Measurements from ENCODE around the gene TMEM151B. TPM values are rescaled to one million over a fixed set of nuclear protein-coding genes. Genes with fewer than 3 reads are reported as not detected.
A peak's percentile ranks its signal among the peaks of the same experiment; 100 is the strongest.

TMEM151B gene
- total RNA-seq, 4 donors from 2014 or later, result 0.27 to 0.69 TPM; not detected in 2

DNA sequence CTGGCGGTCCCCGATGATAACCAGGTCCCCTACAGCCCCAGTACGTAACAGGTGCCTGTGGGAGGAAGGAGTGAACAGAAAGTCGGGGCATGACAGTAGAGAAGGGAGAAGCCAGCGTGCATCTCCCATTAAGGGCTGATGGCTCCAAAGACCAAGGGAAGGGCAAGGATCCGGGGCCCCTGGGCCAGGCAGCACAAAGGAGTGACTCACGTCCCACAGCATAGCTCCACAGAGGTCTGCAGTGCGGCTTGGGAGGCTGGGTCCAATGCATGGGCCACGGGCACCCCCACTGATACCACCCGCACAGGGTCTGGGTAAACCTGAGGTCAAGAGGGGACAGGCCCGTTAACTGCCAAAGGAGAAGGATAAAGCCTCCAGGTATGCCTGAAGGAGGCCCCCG, 32.6 kb downstream of the TMEM151B start:
- WGBS, 2 donors (ENCODE audit: low coverage in 1 of 2), result 72 to 100% methylated on average over 1 to 2 of the region's 12 CpGs
- Histone ChIP-seq H3K4me1 (peaks cover 0 to 5% (median 2%) of the 10 kb centered on the region in 3 donors), H3K27ac (no peak overlapping the region), H3K36me3 (peaks cover 0 to 79% of the 10 kb centered on the region in 2 donors), H3K27me3 (peaks cover 4% of the 10 kb centered on the region), H3K4me3 (no peak overlapping the region), H3K9me3 (no peaks in the 10 kb centered on the region)
- TF ChIP-seq POLR2AphosphoS5 (IDR thresholded peaks at IDR 0.05) (no peak), EP300 (IDR thresholded peaks at IDR 0.05) (no peak), POLR2A (IDR thresholded peaks at IDR 0.05) (no peak)
- TF ChIP-seq, protein P1, sequence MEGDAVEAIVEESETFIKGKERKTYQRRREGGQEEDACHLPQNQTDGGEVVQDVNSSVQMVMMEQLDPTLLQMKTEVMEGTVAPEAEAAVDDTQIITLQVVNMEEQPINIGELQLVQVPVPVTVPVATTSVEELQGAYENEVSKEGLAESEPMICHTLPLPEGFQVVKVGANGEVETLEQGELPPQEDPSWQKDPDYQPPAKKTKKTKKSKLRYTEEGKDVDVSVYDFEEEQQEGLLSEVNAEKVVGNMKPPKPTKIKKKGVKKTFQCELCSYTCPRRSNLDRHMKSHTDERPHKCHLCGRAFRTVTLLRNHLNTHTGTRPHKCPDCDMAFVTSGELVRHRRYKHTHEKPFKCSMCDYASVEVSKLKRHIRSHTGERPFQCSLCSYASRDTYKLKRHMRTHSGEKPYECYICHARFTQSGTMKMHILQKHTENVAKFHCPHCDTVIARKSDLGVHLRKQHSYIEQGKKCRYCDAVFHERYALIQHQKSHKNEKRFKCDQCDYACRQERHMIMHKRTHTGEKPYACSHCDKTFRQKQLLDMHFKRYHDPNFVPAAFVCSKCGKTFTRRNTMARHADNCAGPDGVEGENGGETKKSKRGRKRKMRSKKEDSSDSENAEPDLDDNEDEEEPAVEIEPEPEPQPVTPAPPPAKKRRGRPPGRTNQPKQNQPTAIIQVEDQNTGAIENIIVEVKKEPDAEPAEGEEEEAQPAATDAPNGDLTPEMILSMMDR (IDR thresholded peaks at IDR 0.05), result no peak
- no peak for ATAC-seq

DNA sequence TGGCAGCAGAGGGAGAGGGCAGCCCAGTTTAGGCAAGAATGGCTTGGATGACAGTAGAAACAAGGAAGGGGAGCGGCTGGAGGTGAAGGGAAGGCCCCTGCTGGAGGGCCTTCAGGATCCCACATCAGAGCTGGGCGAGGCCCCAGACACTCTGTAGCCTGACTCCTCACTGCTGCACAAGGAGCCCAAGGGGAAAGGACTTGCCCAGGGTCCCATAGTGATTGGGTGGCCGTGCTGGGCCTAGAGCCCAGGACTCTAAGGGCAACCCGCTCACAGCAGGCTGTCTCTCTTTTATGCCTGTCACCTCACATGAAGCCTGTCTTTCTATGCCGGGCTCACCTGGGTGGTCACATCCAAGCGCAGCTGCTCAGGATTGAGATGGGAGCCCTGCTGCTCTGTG, 33.6 kb downstream of the TMEM151B start:
- Histone ChIP-seq H3K27ac (no peak overlapping the region), H3K27me3 (no peaks in the 10 kb centered on the region), H3K4me3 (no peak overlapping the region), H3K9me3 (no peaks in the 10 kb centered on the region), H3K4me1 (no peaks in the 10 kb centered on the region), H3K36me3 (peaks cover 0 to 88% of the 10 kb centered on the region in 2 donors)
- WGBS, 2 donors (ENCODE audit: low coverage in 1 of 2), result 87% methylated on average over 3 of the region's 6 CpGs; no CpG with 5 or more reads in 1 of the 2 donors
- ATAC-seq, result no peak
- TF ChIP-seq POLR2A (IDR thresholded peaks at IDR 0.05) (no peak), EP300 (IDR thresholded peaks at IDR 0.05) (no peak), POLR2AphosphoS5 (IDR thresholded peaks at IDR 0.05) (no peak)
- TF ChIP-seq, protein P1 (IDR thresholded peaks at IDR 0.05), result no peak

DNA sequence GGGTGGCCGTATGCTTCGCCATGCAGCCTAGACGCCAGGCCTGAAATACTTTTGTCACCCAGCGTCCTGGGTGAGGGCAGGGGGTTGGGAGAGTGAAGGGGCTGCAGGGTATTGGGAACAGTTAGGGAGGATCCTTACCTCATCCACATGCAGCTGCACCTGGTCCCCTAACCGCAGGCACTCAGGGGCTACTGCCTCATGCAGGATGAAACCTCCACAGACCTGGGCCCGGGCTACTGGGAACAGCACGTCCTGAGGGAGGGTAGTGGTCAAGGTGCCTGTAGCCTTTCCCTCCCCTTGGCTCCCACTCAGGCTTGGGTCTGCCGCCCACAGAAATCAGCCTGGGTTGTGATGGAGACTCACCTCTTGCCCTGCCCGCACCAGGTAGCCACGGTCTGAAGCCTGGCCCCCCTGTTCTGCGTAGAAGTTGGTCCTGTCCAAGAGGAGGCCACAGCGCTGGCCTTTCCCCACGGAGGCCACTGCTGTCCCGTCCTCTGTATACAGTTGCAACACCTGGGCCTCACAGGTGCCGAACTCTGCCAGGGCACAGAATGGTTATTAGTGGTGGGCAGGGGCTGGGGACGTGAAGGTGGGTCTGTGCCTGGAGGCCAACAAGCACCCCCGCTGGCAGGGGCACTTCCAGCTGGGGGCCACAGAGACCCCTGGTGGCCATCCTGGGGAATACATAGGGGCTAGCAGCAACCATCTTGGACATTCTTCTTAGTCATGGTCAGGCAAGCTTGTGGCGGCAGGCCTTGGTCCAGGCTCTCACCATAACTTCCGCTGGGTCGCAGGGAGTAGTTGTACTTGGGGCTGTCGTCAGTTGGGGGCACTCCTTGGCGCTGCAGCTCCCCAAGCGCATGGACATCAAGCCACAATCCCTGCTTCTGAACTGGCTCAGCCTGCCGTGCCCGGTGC, 34.3 kb downstream of the TMEM151B start:
- Histone ChIP-seq H3K36me3 (peaks cover 0 to 95% of the 10 kb centered on the region in 2 donors), H3K4me3 (no peak overlapping the region), H3K4me1 (no peaks in the 10 kb centered on the region), H3K9me3 (no peaks in the 10 kb centered on the region), H3K27ac (no peak overlapping the region), H3K27me3 (no peaks in the 10 kb centered on the region)
- no peak for TF ChIP-seq EP300 (IDR thresholded peaks at IDR 0.05)
- TF ChIP-seq, protein P1 (IDR thresholded peaks at IDR 0.05), result peak in 3 of 4 experiments; percentile 59 to 81 (median 64)
- ATAC-seq, result peak; percentile 35
- no CpG with 5 or more reads among the region's 25 CpGs for WGBS, 2 donors (ENCODE audit: low coverage in 1 of 2)

DNA sequence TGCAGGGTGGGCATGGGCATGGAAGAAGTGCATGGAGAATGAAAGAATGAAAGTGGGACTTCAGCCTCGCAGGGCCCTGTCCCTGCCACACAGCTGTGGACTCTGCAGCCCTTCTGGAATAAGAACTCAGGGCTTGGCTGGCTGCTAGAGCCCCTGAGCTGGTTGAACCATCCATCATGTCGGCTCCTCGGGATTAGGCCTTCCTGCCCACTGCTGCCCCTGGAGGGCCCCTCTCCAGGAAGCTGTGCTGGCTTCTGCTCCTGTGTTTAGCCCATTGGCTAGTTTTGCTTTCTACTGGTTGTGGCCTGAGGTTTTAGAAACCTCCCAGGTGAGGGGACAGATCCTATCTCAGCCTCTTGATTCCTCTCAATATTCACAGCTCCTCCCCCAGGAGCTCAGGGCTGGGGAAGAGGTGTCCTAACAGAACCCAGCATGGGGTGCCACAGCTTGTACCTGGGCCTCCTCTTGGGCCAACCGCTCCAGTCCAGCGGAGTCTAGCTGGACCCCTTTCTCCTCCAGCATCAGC, 35.0 kb downstream of the TMEM151B start:
- Histone ChIP-seq H3K27me3 (no peaks in the 10 kb centered on the region), H3K4me3 (no peak overlapping the region), H3K36me3 (peaks cover 0 to 100% of the 10 kb centered on the region in 2 donors), H3K4me1 (no peaks in the 10 kb centered on the region), H3K27ac (no peak overlapping the region), H3K9me3 (no peaks in the 10 kb centered on the region)
- 55 to 90% methylated on average over 2 to 3 of the region's 5 CpGs for WGBS, 2 donors (ENCODE audit: low coverage in 1 of 2)
- no peak for ATAC-seq
- TF ChIP-seq, protein P1 (IDR thresholded peaks at IDR 0.05), result no peak
- TF ChIP-seq POLR2AphosphoS5 (IDR thresholded peaks at IDR 0.05) (no peak), EP300 (IDR thresholded peaks at IDR 0.05) (no peak), POLR2A (IDR thresholded peaks at IDR 0.05) (no peak)
